OCI-LY1 (cell line): ENCODE data around the gene CSF2.

ENCODE experiments used
- H2AFZ ChIP-seq: fragments of 200-600 bp; sonication (generic), shearing (Covaris generic); 2 replicates; pipeline ENCODE4 v1.6.0; 2014; ENCODE audit warnings: antibody characterized with exemption, mild to moderate bottlenecking, low read length
- H3F3A ChIP-seq: fragments of 200-600 bp; sonication (generic), shearing (Covaris generic); 2 replicates; pipeline ENCODE4 v1.6.0; 2014; ENCODE audit warnings: mild to moderate bottlenecking, antibody characterized with exemption, low read length, moderate library complexity; ENCODE audit not compliant: insufficient read depth
- H3K27ac ChIP-seq: fragments of 200-600 bp; sonication (generic); 2 replicates; pipeline ENCODE4 v1.5.1; 2014; ENCODE audit warnings: low read length, mixed run types, mild to moderate bottlenecking, low read depth; ENCODE audit not compliant: poor library complexity, severe bottlenecking
- H3K27me3 ChIP-seq: fragments of 200-600 bp; sonication (generic); 2 replicates; pipeline ENCODE4 v1.6.0; 2014; ENCODE audit warnings: antibody characterized with exemption, mild to moderate bottlenecking, low read length, moderate library complexity; ENCODE audit not compliant: insufficient read depth
- H3K36me3 ChIP-seq: fragments of 200-600 bp; sonication (generic); 2 replicates; pipeline ENCODE4 v1.6.1; 2014; ENCODE audit warnings: mild to moderate bottlenecking, antibody characterized with exemption, low read length, moderate library complexity, mixed read lengths; ENCODE audit not compliant: insufficient read depth
- H3K4me1 ChIP-seq: fragments of 200-600 bp; sonication (generic); 2 replicates; pipeline ENCODE4 v1.5.1; 2014; ENCODE audit warnings: mild to moderate bottlenecking, low read length, moderate library complexity; ENCODE audit not compliant: insufficient read depth, severe bottlenecking
- H3K4me2 ChIP-seq: fragments of 200-600 bp; sonication (generic), shearing (Covaris generic); 2 replicates; pipeline ENCODE4 v1.6.1; 2014; ENCODE audit warnings: low read length
- H3K4me3 ChIP-seq: fragments of 200-600 bp; sonication (generic); 2 replicates; pipeline ENCODE4 v1.5.1; 2014; ENCODE audit warnings: low read length, low read depth, mild to moderate bottlenecking, mixed read lengths; ENCODE audit not compliant: poor library complexity, severe bottlenecking
- H3K79me2 ChIP-seq: fragments of 200-600 bp; shearing (Covaris generic); 2 replicates; pipeline ENCODE4 v1.6.1; 2016; ENCODE audit warnings: mixed run types, low read length, mixed read lengths; ENCODE audit not compliant: insufficient read depth
- H3K9ac ChIP-seq: fragments of 200-600 bp; sonication (generic), shearing (Covaris generic); 2 replicates; pipeline ENCODE4 v1.6.1; 2014; ENCODE audit warnings: mild to moderate bottlenecking, low read length, mixed read lengths
- H3K9me2 ChIP-seq: fragments of 200-600 bp; sonication (generic), shearing (Covaris generic); 2 replicates; pipeline ENCODE4 v1.6.1; 2014; ENCODE audit warnings: low read depth, mild to moderate bottlenecking, low read length, mixed read lengths
- H3K9me3 ChIP-seq: fragments of 200-600 bp; shearing (Covaris generic); 2 replicates; pipeline ENCODE4 v1.6.1; 2014; ENCODE audit warnings: low read length, mixed read lengths
- H4K20me1 ChIP-seq: fragments of 200-600 bp; sonication (generic), shearing (Covaris generic); 2 replicates; pipeline ENCODE4 v1.6.0; 2016; ENCODE audit warnings: mild to moderate bottlenecking, low read length; ENCODE audit not compliant: insufficient read depth
- EZH2 ChIP-seq: fragments of 200-600 bp; sonication (generic), shearing (Covaris generic); IDR thresholded peaks from 2 replicates; pipeline ENCODE4 v1.8.0; 2017; ENCODE audit warnings: borderline replicate concordance, mixed run types, mild to moderate bottlenecking, antibody characterized with exemption, low read length, moderate library complexity, mixed read lengths
- TF ChIP-seq, protein P1 (sequence below): fragments of 200-600 bp; sonication (generic), shearing (Covaris generic); IDR thresholded peaks from 2 replicates; pipeline ENCODE4 v1.5.1; 2017; ENCODE audit warnings: mild to moderate bottlenecking, antibody characterized with exemption, low read length, moderate library complexity, mixed read lengths

Gene CSF2

GRCh38 chr5:132057498-132058255 is 15.9 kb upstream of the CSF2 start:
- Histone ChIP-seq H2AFZ (no peak overlapping the region), H3F3A (no peaks in the 10 kb centered on the region), H3K4me2 (no peak overlapping the region), H3K27me3 (no peaks in the 10 kb centered on the region), H4K20me1 (no peaks in the 10 kb centered on the region), H3K9me2 (no peaks in the 10 kb centered on the region), H3K9me3 (no peaks in the 10 kb centered on the region), H3K4me1 (no peaks in the 10 kb centered on the region), H3K4me3 (no peak overlapping the region), H3K27ac (no peak overlapping the region), H3K79me2 (no peaks in the 10 kb centered on the region), H3K9ac (no peak overlapping the region), H3K36me3 (no peaks in the 10 kb centered on the region)
- TF ChIP-seq, protein P1, sequence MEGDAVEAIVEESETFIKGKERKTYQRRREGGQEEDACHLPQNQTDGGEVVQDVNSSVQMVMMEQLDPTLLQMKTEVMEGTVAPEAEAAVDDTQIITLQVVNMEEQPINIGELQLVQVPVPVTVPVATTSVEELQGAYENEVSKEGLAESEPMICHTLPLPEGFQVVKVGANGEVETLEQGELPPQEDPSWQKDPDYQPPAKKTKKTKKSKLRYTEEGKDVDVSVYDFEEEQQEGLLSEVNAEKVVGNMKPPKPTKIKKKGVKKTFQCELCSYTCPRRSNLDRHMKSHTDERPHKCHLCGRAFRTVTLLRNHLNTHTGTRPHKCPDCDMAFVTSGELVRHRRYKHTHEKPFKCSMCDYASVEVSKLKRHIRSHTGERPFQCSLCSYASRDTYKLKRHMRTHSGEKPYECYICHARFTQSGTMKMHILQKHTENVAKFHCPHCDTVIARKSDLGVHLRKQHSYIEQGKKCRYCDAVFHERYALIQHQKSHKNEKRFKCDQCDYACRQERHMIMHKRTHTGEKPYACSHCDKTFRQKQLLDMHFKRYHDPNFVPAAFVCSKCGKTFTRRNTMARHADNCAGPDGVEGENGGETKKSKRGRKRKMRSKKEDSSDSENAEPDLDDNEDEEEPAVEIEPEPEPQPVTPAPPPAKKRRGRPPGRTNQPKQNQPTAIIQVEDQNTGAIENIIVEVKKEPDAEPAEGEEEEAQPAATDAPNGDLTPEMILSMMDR: no peak
- no peak for TF ChIP-seq EZH2

DNA sequence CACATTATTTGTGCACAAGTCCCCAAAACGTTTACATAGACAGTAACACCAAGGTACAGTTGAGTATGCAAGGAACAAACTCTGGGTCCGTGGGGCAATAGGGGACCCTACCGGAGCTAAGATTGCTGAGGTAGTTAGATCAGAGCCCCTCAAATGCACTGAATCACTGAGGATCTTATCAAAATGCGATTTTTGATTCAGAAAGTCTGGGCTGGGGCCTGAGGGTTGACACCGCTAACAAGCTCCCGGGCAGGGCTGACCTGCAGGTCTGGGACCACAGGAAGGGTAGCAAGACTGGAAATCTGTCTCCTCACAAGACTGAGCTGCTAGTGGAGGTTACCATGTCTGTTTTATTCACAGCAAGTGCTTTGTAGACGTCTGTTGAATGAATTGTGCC is 14.9 kb upstream of the CSF2 start:
- TF ChIP-seq, protein P1: no peak
- no peak for TF ChIP-seq EZH2
- no peak overlapping the region for H3K4me2 ChIP-seq
- H2AFZ ChIP-seq: no peak overlapping the region
- no peaks in the 10 kb centered on the region for H3K36me3 ChIP-seq
- no peaks in the 10 kb centered on the region for H3K27me3 ChIP-seq
- H3K9ac ChIP-seq: no peak overlapping the region
- H3K9me3 ChIP-seq: no peaks in the 10 kb centered on the region
- no peaks in the 10 kb centered on the region for H4K20me1 ChIP-seq
- no peak overlapping the region for H3K27ac ChIP-seq
- H3K9me2 ChIP-seq: no peaks in the 10 kb centered on the region
- no peaks in the 10 kb centered on the region for H3F3A ChIP-seq
- H3K4me1 ChIP-seq: no peaks in the 10 kb centered on the region
- no peak overlapping the region for H3K4me3 ChIP-seq
- no peaks in the 10 kb centered on the region for H3K79me2 ChIP-seq

DNA sequence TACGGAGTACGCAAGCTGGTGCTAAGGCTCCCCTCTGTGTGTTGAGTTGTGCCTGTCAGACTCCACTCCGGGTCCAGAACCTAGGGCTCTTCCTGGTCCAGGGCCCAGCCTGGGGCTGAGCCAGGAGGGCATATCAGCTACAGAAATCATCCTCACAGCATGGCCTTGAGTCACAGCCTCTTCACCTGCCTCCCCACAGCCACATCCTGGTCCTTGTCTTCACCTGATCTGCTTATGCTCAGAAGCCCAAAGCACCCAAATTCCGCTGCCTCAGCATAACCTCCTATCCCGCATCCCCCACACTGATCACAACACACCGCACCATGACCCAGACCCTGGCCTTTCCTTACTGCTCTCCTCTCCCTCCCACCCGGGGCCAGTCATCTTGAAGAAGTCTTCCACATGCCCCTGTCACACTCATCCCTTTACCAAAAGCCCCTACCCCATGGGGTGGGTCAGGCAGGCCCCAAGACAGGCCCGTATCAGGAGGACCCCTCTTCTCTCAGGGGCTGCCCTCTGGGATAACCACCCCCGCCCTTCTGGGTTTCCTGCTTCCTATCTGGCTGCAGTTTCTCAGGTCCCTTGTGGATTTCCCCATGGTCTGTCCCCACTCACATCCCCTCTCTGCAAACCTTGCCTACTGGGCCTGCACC is 14.4 kb upstream of the CSF2 start:
- Histone ChIP-seq H3K4me3 (no peak overlapping the region), H3K79me2 (no peaks in the 10 kb centered on the region), H3K9me3 (no peaks in the 10 kb centered on the region), H3K27me3 (no peaks in the 10 kb centered on the region), H2AFZ (no peak overlapping the region), H3K9ac (no peak overlapping the region), H3K27ac (no peak overlapping the region), H3K4me1 (no peaks in the 10 kb centered on the region), H3K9me2 (no peaks in the 10 kb centered on the region), H3K4me2 (no peak overlapping the region), H4K20me1 (no peaks in the 10 kb centered on the region), H3F3A (no peaks in the 10 kb centered on the region), H3K36me3 (no peaks in the 10 kb centered on the region)
- TF ChIP-seq EZH2: no peak
- TF ChIP-seq, protein P1: no peak
